ENCODE measurements around the gene SMAD7. TPM values are rescaled to one million over a fixed set of nuclear protein-coding genes. Genes with fewer than 3 reads are reported as not detected.

Gene SMAD7
- total and polyA plus RNA-seq, 10 of the 15 experiments (the other 5 are each of a cell fraction or from before 2014, with no cell fraction given), result 1.3 to 22.5 (median 8.0) TPM

GRCh38 chr18:48952287-48953103 lies 1.7 kb upstream of the SMAD7 start (continued):
- TF ChIP-seq NBN (IDR thresholded peaks at IDR 0.05), result no peak
- peak; percentile 62; the same call in 1 of the 2 replicates for TF ChIP-seq EED (IDR thresholded peaks at IDR 0.05; ENCODE audit: low read depth)
- TF ChIP-seq ZNF274 (IDR thresholded peaks at IDR 0.05; ENCODE audit: insufficient read depth, insufficient read length), result no peak
- no peak for TF ChIP-seq SUPT20H (IDR thresholded peaks at IDR 0.05; ENCODE audit: borderline replicate concordance, control insufficient read depth, low read depth, low read length)
- TF ChIP-seq JUND (IDR thresholded peaks at IDR 0.05; ENCODE audit: low read depth, low read length), result no peak
- TF ChIP-seq CUX1 (IDR thresholded peaks at IDR 0.05; ENCODE audit: insufficient replicate concordance, low read depth, low read length), result no peak
- no peak for TF ChIP-seq CHD4 (IDR thresholded peaks at IDR 0.05)
- TF ChIP-seq USF2 (IDR thresholded peaks at IDR 0.05; ENCODE audit: borderline replicate concordance, low read depth, low read length), result no peak
- TF ChIP-seq SMARCA5 (IDR thresholded peaks at IDR 0.05), result no peak
- TF ChIP-seq POLR2AphosphoS5 (IDR thresholded peaks at IDR 0.05; ENCODE audit: low read length), result peak; percentile 30; the same call in 1 of the 2 replicates
- TF ChIP-seq CBX5 (IDR thresholded peaks at IDR 0.05; ENCODE audit: low read depth), result 0 out of 2 replicates have a peak, but pooled peaks have one; percentile 4
- peak; percentile 86 for TF ChIP-seq SKIL (IDR thresholded peaks at IDR 0.05; ENCODE audit: low read depth, poor library complexity, severe bottlenecking)
- no peak for TF ChIP-seq RFX5 (IDR thresholded peaks at IDR 0.05; ENCODE audit: low read depth, low read length)
- TF ChIP-seq ATF7 (IDR thresholded peaks at IDR 0.05; ENCODE audit: low read depth), result peak; percentile 38; the same call in 1 of the 2 replicates
